HT1080 (cell line): ENCODE data around the gene ZNF366. TPM values are rescaled to one million over a fixed set of nuclear protein-coding genes. Genes with fewer than 3 reads are reported as not detected.
A peak's percentile ranks its signal among the peaks of the same experiment; 100 is the strongest.

Experiments used
- DNase-seq: peaks from one replicate; pipeline ENCODE4 v3.0.0-alpha.2; 2015; ENCODE audit warnings: low read depth
- total RNA-seq: library from RNA; depleted of rRNA; stranded (reverse); fragments of >200 nt; shearing (Covaris generic); gene quantifications from 2 replicates; pipeline ENCODE4 v1.2.3, GENCODE V29; 2014

The ZNF366 gene
- total RNA-seq, 1 experiment from 2014 or later = not detected

- no peak for DNase-seq
These were observed 11.9 kb upstream of the ZNF366 start for GRCh38 chr5:72519111-72519510.

GRCh38 chr5:72518001-72518683 is 10.9 kb upstream of the ZNF366 start:
- no peak for DNase-seq

GRCh38 chr5:72516916-72517315 is 9.7 kb upstream of the ZNF366 start:
- DNase-seq = no peak

- peak; percentile 27 for DNase-seq
These were observed 8.0 kb upstream of the ZNF366 start for GRCh38 chr5:72515211-72515610.

- no peak for DNase-seq
These were observed 5.3 kb upstream of the ZNF366 start for GRCh38 chr5:72512593-72512860.

GRCh38 chr5:72511774-72512592 is 4.8 kb upstream of the ZNF366 start:
- DNase-seq = peak; percentile 76

- peak; percentile 95 for DNase-seq
These were observed 4.2 kb upstream of the ZNF366 start for GRCh38 chr5:72511366-72511765.

- peak; percentile 95 for DNase-seq
These were observed 3.5 kb upstream of the ZNF366 start for GRCh38 chr5:72510610-72511181.

- DNase-seq = no peak
These were observed 2.2 kb upstream of the ZNF366 start for GRCh38 chr5:72509401-72509800.

GRCh38 chr5:72508241-72509170 is 1.3 kb upstream of the ZNF366 start:
- no peak for DNase-seq

- DNase-seq = no peak
These were observed 663 bp upstream of the ZNF366 start for GRCh38 chr5:72507907-72508238.

GRCh38 chr5:72506158-72506549 is 1.1 kb downstream of the ZNF366 start:
- DNase-seq = no peak

- DNase-seq = no peak
These were observed 1.6 kb downstream of the ZNF366 start for GRCh38 chr5:72505539-72506157.

GRCh38 chr5:72505016-72505415 is 2.2 kb downstream of the ZNF366 start:
- no peak for DNase-seq

GRCh38 chr5:72503888-72504491 is 3.2 kb downstream of the ZNF366 start:
- DNase-seq = peak; percentile 74

- no peak for DNase-seq
These were observed 5.7 kb downstream of the ZNF366 start for GRCh38 chr5:72501488-72501887.

- no peak for DNase-seq
These were observed 7.5 kb downstream of the ZNF366 start for GRCh38 chr5:72499730-72500129.

- no peak for DNase-seq
These were observed 8.1 kb downstream of the ZNF366 start for GRCh38 chr5:72499090-72499489.

- peak; percentile 63 for DNase-seq
These were observed 8.9 kb downstream of the ZNF366 start for GRCh38 chr5:72498284-72498683.

GRCh38 chr5:72497823-72498222 is 9.4 kb downstream of the ZNF366 start:
- DNase-seq = no peak

- DNase-seq = no peak
These were observed 11.8 kb downstream of the ZNF366 start for GRCh38 chr5:72495410-72495809.
